Stimulated activated CD8-positive, alpha-beta memory T cell treated with anti-CD3 and anti-CD28 coated beads, Interleukin-4, amount 100 ng/mL, for 4 hours (primary cell): ENCODE results near the gene FAM120AOS.
"Not testable (repeated sequence)": the region's sequence is repeated elsewhere in the genome, so short reads cannot be mapped to it uniquely, and the experiment has no call there.

ENCODE experiments used
- DNase-seq, 2 donors: peaks; one replicate each; pipeline ENCODE4 v3.0.0-alpha.2; 2020; ENCODE audit warnings: low read depth in 2 of 2, low spot score in 1 of 2

The FAM120AOS gene

DNA sequence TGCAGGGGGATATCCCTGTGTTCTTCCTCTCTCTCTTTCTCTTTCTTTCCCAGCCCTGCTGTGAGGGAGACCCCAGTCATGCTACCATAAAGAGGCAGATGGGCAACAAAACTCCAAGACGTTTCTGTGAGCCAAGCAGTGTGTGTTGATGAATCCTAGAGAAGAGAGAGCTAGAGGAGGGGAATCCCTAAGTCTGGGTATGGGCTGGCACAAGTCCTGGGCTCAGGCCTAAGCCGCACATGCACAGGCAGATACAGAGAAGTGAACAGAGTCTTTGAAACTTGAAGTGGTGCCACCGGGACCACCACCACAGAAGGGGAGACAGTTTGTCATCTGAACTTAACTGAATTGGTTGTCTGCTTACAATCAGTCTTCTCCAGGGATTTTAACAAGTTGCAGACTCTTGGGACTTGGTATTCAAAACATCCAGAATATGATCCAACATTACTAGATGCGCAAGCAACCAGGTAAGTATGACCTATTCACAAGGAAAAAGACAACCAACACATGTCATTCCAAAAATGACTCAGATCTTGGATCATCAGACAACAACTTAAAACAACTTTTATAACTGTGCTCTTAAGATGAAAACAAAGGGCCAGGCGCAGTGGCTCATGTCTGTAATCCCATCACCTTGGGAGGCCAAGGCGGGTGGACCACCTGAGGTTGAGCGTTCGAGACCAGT, 12.3 kb downstream of the FAM120AOS start:
- DNase-seq: no peak

DNA sequence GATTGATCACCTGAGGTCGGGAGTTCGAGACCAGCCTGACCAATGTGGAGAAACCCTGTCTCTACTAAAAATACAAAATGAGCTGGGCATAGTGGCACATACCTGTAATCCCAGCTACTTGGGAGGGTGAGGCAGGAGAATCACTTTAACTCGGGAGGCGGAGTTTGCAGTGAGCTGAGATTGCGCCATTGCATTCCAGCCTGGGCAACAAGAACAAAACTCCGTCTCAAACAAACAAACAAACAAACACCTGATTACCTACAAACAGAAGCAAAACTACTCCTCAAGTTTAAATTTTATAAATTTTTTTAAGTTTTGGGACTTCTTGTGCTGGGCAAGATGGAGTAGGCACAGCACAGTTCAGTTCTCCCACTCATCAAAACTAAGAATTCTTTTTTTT, 14.1 kb downstream of the FAM120AOS start:
- DNase-seq: not testable (repeated sequence)

DNA sequence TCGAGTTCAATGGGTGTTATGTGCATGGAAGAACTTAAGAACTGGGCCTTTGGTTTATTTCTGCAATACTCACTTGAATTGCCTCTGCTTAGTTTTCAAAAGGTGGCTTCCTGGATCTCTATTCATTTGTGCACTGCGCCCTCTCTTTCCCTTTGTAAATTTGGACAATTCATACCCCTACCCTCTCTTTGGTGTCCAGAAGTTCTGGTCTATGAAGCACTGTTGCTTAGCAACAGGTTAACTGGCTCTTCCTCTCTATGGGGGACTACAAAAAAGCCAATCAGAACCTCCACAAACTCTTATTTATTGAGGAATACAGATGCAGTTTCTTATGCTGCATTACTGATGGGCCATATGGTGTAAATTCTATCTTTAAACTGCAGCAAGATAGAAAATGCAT, 15.4 kb downstream of the FAM120AOS start:
- no peak for DNase-seq

DNA sequence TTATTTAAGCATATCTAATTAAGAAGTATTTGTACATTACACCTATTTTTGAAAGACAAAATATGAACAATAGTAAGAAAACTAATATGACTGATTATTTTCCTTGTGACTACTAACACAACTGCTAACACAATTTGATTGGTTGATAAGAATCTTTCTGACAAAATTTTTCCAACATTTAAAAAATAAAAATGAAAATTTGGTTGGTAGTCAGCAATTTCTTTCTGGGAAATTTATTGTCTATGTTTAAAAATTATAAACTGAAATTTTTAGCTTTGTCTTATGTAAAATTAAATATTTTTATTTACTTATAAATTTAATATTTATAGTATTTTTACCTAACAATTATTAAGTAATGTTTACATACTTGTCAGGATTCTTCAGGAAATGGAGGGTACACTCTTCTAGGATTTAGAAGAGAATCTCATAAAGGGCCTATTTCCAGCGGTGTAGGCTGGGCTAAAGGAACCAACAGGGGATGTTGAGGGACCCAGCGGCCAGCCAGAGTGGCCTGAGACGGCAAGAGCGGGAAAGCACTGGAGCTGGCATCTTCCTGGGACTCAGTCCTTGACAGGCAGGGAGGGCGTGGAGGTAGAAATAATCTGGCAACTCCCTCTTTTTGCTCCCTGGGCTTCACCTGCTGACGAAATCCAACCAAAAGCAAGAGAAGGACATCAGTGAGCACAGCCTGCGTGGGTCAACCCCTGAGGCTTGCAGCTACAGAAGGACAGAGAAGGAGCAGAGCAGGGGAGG, 16.6 kb downstream of the FAM120AOS start:
- DNase-seq: no peak

DNA sequence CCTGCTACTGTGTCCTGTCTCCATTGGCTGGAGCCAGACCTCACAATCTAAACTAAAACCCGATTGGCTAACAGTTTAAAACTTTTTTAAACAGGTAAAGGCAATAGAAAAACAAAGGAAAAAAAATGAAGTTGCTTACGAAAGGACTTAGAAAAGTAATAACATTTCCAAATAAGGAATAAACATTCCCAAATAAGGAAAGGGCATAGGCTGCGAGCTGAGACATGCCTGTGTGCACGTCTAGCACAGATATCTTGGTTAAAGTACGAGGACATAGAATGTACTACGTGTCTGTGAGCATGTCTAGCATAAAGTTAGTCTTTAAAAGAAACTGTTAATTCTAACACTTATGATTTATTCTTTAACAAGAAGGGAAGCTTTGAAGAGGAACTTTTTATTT, 17.2 kb downstream of the FAM120AOS start:
- no peak for DNase-seq

DNA sequence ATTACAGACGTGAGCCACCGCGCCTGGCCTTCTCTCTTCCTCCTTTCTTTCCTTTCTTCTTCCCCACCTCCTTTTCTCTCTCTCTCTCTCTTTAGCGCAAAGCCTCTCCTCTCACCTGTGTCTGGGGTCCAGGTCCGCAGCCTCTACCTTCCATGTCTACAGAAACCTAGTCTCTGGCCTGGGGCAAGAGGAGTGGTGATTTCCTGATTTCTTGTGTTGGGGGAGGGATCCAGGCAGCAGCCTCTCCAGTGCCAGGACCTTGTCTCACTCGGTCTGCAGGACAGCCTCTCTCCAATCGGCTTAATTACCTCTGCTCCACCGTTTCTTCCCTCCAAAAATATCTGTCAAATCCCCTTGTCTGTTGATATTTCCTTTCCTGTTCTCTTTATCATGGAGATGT, 18.0 kb downstream of the FAM120AOS start:
- DNase-seq: no peak

DNA sequence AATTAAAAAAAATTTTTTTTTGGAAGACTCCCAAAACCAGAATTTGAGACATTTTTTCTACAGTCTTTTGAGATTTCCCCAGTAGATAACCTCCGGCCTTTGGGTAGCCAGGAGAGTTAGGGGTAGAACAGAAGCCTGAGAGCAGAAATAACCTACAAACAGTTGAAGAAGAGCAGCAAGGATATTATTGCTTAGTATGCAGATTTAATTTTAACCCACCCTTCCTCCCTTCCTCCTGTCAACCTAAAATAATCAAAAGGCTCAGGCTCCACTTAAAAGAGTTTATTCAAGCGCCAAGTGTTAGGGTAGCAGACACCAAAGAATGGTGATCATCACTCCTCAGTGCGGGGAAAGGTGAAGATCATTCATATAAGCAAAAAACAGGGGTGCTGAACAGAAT, 19.3 kb downstream of the FAM120AOS start:
- DNase-seq: no peak

DNA sequence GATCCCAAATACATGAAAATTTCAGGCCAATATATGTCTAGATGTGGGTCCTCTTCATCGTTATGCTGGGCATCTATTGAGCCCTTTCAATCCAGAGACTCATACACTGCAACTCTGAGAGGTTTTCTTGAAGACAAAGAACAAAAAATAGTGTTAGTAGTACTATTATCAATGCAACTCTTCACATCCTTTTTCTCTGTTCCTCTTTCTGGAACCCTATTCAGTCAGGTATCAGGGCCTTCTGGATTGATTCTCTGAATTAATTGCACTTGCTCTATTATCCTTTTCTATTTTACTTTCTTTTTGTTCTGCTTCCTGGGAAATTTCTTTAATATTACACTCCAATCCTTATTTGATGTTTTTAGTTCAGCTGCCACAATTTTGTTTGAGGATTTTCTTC, 20.4 kb downstream of the FAM120AOS start:
- no peak for DNase-seq

DNA sequence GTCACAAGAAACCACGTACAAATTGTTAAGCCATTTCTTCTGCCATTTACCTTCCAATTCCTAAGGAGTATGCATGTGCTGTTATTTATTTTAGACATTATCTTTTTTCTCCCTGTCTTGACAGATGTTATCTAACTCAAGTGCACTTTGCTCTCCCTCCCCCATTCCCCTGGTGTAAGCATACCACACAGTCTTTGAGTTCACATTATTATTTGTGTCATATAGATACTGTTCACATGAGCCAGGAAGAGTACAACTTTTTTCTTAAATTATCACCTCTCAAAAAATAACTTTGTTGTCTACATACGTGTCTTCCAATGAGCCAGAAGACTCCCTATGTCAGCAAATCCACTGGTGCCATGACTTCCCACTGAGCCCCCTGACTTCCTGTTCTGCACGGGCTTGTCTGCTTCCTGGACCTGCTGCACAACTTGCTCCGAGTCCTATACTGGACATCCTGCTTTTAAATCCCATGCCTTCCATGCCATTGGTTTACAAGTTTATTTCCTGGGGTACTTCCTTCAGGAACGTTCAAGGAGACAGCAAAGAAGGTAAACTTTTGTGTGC, 21.8 kb downstream of the FAM120AOS start:
- DNase-seq: no peak

DNA sequence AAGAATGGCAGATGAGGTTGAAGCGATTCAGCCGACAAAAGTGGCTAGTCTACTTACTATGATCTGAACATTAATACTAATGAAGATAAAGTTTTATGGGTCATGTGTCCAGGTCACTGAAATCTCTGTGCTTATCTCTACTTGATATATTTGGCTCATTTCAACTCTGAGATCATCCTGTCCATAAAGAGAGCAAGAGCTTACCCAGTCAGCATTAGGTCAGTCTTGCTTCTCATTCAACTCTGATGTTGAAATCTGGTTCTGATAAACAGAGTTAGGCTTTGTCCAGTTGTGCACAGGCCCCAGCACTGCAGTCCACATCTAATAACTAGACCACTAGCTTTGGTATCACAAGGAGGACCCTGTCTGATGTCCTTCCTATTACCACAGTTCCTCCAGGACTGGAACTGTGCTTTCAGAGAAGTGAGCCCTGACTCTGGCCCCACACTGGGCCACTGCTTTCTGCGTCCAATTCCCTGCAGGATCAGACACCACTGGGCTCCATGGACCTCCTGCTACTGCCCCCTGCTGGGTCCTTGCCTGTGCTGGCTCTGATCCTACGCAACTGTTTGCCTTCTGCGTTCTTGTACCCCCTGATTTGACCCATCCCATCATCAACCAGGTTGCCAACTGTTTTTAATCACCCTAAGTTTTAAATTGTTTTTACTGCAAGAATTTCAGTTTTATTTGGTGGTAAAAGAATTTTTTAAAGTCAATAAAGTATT, 25.6 kb downstream of the FAM120AOS start:
- no peak for DNase-seq

DNA sequence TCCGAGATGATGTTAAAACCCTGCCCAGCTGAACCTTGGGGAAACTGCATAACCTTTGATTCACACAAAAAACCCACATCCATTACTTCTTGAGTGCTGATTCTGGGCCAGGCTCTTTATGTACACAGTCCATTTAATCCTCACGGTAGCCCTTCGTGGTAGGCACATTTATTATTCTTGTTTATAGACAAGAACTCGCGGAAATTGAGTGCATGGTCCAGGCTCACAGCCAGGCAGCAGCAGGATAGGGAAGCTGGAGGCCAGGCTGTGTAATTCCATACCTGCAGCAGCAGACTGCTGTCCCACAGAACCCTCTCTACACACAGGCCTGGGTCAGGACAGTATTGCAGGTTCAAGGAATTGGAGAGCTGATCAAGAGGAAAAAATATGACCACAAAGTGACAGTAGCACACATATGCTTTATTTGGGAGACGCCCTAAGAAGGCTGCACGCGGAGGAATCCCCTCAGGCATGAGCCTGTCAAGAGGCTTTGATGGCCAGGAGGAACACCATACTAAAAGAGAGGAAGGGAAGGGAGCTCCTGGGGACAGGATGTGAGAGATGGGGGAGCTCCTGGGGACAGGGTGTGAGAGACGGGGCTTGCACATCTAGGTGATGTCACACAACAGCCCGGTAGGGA, 30.3 kb downstream of the FAM120AOS start:
- no peak for DNase-seq

DNA sequence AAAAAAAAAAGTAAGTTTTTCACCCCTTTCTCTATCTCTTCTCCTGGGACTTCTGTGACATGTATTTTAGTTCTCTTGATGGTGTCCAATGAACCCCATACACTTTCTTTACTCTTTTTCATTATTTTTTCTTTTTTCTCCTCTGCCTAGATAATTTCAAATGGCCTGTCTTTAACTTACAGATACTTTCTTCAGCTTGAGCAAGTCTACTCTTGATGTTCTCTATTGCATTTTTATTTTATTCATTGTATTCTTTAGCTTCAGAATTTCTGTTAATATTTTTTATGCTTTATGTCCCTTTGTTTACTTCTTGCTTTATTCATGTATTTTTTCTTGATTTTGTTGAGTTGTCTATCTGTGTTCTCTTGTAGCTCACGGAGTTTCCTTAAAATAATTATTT, 34.4 kb downstream of the FAM120AOS start:
- no peak for DNase-seq

DNA sequence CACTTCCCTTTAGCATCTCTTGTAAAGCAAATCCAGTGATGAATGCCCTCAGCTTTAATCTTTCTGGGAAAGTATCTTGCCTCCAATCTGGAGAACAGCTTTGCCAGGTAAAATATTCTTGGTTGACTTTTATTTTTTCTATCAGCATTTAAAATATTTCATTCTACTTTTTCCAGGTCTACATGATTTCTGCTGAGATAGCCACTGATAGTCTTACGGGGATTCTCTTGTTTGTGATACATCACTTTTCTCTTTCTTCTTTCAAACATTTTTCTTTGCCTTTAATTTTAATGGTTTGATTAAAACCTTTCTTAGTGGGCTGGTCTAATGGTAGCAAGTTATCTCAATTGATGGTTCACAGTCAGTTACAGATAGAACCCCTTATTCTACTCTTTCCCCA, 35.8 kb downstream of the FAM120AOS start:
- DNase-seq: no peak

DNA sequence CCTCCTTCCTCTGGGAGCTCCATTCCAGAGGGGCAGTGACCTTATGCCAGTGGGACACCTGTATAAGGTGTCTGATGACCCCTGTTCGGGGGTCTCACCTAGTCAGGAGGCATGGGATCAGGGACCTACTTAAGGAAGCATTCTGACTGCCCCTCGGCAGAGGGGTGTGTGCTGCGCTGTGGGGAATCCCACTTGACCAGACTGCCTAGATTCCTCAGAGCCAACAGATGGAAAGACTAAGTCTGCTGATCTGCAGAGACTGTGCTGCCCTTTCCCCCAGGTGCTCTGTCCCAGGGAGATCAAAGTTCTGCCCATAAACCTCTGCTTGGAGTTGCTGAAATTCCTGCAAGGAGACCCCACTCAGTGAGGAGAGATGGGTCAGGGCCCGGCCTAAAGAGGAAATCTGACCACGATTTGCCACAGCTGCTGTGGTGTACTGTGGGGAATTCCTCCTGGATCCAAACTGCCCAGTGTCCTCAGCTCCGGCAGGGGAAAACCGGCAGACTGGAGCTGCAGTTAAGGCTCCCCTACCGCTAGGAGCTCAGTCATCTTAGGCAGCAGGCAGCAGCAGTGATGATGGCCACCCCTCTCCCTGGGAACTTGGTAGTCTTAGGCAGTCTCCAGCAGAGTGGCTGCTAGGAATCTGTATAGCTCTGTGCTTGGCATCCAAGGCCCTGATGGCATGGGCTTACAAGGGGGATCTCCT, 36.7 kb downstream of the FAM120AOS start:
- DNase-seq: no peak

DNA sequence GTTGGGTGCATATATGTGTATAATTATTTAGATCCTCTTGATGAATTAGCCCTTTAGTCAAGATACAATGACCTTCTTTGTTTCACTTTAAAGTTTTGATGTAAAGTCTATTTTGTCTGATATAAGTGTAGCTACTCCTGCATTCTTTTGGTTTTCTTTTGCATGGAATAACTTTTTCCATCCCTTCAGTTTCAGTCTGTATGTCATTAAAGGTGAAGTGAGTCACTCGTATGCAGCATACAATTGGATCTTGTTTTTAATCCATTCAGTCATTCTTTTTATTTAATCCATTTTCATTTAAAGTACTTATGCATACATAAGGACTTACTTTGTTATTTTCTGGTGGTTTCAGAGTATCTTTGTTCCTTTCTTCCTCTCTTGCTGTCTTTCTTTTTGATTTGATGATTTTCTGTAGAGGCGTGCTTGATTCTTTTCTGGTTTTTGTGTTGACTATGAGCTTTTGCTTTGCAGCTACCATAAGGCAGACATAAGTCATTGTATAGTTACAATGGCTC, 38.1 kb downstream of the FAM120AOS start:
- no peak for DNase-seq

DNA sequence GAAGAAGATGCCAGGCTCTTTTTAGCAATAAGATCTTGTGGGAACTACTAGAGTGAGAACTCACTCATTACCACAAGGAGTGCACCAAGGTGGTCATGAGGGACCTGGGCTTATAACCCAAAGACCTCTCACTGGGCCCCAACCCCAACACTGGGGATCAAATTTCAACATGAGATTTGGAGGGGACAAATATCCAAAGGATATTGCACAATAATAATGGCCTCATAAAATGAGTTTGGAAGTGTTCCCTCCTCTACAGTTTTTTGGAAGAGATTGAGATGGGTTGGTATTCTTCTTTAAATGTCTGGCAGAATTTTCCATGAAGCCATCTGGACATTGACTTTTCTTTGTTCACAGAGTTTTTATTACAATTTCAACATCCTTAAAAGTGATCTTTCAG, 39.9 kb downstream of the FAM120AOS start:
- no peak for DNase-seq

DNA sequence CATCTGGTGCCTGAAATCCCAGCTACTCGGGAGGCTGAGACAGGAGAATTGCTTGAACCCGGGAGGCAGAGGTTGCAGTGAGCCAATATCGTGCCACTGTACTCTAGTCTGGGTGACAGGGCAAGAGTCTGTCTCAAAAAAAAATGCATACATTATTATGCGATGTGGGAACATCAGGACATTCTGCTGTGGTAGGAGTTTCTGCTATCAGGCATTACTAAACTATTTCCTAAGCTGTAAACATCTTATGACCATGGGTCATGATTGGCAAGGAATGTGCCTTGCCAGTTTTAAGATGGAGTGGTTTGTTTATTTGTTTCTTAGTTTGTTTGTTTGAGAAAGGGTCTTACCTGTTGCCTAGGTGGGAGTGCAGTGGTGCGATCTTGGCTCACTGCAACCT, 47.0 kb downstream of the FAM120AOS start:
- no peak for DNase-seq

DNA sequence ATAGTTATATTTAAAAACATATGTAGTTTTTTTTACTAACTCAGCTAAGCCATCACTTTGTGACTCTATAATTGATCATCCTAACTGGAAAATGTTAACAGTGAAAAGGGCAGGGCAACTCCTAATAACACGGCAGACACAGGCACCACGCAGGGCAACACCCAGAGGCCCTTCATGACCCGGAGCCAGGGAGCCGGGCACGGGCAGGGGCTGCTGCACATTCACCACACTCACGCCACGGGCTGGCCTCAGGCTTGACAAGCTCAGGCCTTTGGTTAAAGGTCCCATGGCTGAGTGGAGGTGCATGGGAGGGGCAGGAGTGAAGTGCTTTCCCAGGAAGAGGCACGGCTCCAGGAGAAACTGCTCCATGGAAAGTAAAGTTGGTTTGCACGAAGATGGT, 54.9 kb downstream of the FAM120AOS start:
- DNase-seq: no peak

DNA sequence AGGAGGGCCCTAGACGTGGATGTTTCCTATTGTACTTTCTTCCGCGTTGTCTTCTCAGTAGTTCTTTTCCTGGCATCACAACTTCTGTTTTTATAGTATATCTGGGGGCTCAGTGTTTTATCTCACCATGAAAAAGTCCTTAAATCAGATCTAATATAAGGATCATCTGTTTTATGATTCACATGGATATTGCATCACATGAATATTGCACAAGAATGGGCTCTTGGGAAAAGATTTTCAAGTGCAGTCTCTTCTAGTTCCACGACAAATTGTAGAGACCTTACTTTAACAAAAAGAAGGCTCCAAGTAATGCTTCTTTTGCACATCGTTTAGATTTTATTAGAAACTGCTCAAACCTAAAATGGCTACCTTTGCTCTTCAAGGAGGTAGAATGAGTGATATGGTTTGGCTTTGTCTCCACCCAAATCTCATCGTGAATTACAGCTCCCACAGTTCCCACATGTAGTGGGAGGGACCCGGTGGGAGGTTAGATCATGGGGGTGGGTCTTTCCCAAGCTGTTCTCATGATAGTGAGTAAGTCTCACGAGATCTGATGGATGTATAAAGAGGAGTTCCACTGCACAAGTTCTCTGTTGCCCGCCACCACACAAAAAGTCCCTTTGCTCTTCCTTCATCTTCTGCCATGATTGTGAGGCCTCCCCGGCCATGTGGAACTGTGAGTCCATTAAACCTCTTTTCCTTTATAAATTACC, 55.6 kb downstream of the FAM120AOS start:
- no peak for DNase-seq
